Fibroblast of lung (primary cell): ENCODE data around the gene C5AR1. TPM values are rescaled to one million over a fixed set of nuclear protein-coding genes. Genes with fewer than 3 reads are reported as not detected.

Experiments
- DNase-seq, 2 donors: peaks; one replicate each; pipeline versions ENCODE4 v3.0.0 to v3.0.0-alpha.2; 2010; ENCODE audit warnings: low read depth in 2 of 2
- H2AFZ ChIP-seq: 2 replicates; pipeline ENCODE4 v1.5.1; 2012; ENCODE audit warnings: low read length, control low read depth, inconsistent platforms
- H3K27ac ChIP-seq: 2 replicates; pipeline ENCODE4 v1.5.1; 2011; ENCODE audit warnings: low read length, control low read depth; ENCODE audit not compliant: insufficient read depth
- H3K27me3 ChIP-seq: 2 replicates; pipeline ENCODE4 v1.5.1; 2011; ENCODE audit warnings: mild to moderate bottlenecking, low read length; ENCODE audit not compliant: control insufficient read depth, insufficient read depth
- H3K36me3 ChIP-seq: 2 replicates; pipeline ENCODE4 v1.5.1; 2011; ENCODE audit warnings: low read length; ENCODE audit not compliant: control insufficient read depth, insufficient read depth
- H3K4me1 ChIP-seq: 2 replicates; pipeline ENCODE4 v1.5.1; 2011; ENCODE audit warnings: low read length; ENCODE audit not compliant: control insufficient read depth, insufficient read depth; ENCODE audit errors: extremely low read depth
- H3K4me2 ChIP-seq: 2 replicates; pipeline ENCODE4 v1.5.1; 2011; ENCODE audit warnings: low read length, control low read depth; ENCODE audit not compliant: insufficient read depth; ENCODE audit errors: extremely low read depth
- H3K4me3 ChIP-seq, 4 experiments: fragments of 200-600 bp in 1 of 4; sonication (generic) in 1 of 4; replicated peaks in 1 of 4; 2 replicates each; pipeline ENCODE4 v1.5.1; 2011 to 2016; ENCODE audit warnings: low read length in 4 of 4, low read depth in 3 of 4, mild to moderate bottlenecking in 3 of 4, control low read depth in 2 of 4, inconsistent platforms in 1 of 4, mixed read lengths in 1 of 4; ENCODE audit not compliant: insufficient read depth in 1 of 4; ENCODE audit errors: control extremely low read depth in 1 of 4
- H3K79me2 ChIP-seq: 2 replicates; pipeline ENCODE4 v1.5.1; 2012; ENCODE audit warnings: mild to moderate bottlenecking, low read length, inconsistent platforms; ENCODE audit not compliant: control insufficient read depth, insufficient read depth
- H3K9ac ChIP-seq: 2 replicates; pipeline ENCODE4 v1.5.1; 2011; ENCODE audit warnings: mild to moderate bottlenecking, low read length, control low read depth; ENCODE audit not compliant: insufficient read depth
- H3K9me3 ChIP-seq: 2 replicates; pipeline ENCODE4 v1.5.1; 2012; ENCODE audit warnings: low read depth, low read length; ENCODE audit not compliant: control insufficient read depth, insufficient read depth
- H4K20me1 ChIP-seq: 2 replicates; pipeline ENCODE4 v1.5.1; 2011; ENCODE audit warnings: low read length; ENCODE audit not compliant: control insufficient read depth, insufficient read depth; ENCODE audit errors: extremely low read depth
- CTCF ChIP-seq, 2 donors: IDR thresholded peaks in 1 of 2; conservative IDR thresholded peaks in 1 of 2; 1 replicate in 1 of 2; 2 replicates in 1 of 2; pipeline ENCODE4 v1.5.1; 2011 to 2012; ENCODE audit warnings: low read length in 2 of 2, control low read depth in 1 of 2, inconsistent platforms in 1 of 2, low read depth in 1 of 2, mild to moderate bottlenecking in 1 of 2
- EZH2 ChIP-seq: IDR thresholded peaks from 2 replicates; pipeline ENCODE4 v1.5.1; 2012; ENCODE audit warnings: low read length, control low read depth, mild to moderate bottlenecking; ENCODE audit errors: missing control alignments
- polyA plus RNA-seq, 2 donors: library from polyadenylated mRNA; depleted of rRNA in 1 of 2; stranded (reverse) in 1 of 2; unstranded in 1 of 2; fragments of >200 nt; gene quantifications; 2 replicates each; pipeline ENCODE4 v1.2.1, GENCODE V29; 2011 to 2012; ENCODE audit warnings: missing spikeins in 1 of 2
- total RNA-seq: library from RNA; depleted of rRNA; stranded (reverse); fragments of >200 nt; gene quantifications from 2 replicates; pipeline ENCODE4 v1.2.1, GENCODE V29; 2014

C5AR1 gene
- total and polyA plus RNA-seq, 2 donors (not counting 1 experiment from before 2014, with no cell fraction given) = 0.33 to 0.81 TPM

- H3K4me2 ChIP-seq = peak within 1 kb of the TSS; percentile 99
- H2AFZ ChIP-seq = peak within 1 kb of the TSS; percentile 62
- peak; percentile 97 to 99 for DNase-seq
- peaks cover 8% of the 10 kb centered on the region for H3K36me3 ChIP-seq
- H3K27ac ChIP-seq = peak within 1 kb of the TSS; percentile 59
- H4K20me1 ChIP-seq = no peaks in the 10 kb centered on the region
- H3K4me3 ChIP-seq = peak within 1 kb of the TSS; percentile 65 to 86 (median 74)
- H3K4me1 ChIP-seq = peaks cover 3% of the 10 kb centered on the region
- TF ChIP-seq CTCF (conservative IDR thresholded peaks at IDR 0.05 in 1 of 2, IDR thresholded peaks at IDR 0.05 in 1 of 2; ENCODE audit: low read depth in 1 of 2, low read length in 2 of 2) (peak; percentile 93 to 97), EZH2 (no peak)
- peaks cover 11% of the 10 kb centered on the region for H3K79me2 ChIP-seq
- no peaks in the 10 kb centered on the region for H3K9me3 ChIP-seq
- H3K9ac ChIP-seq = peak within 1 kb of the TSS; percentile 57
- no peaks in the 10 kb centered on the region for H3K27me3 ChIP-seq
These were observed 39.4 kb downstream of the C5AR1 start, which contains the start of gene DHX34 for GRCh38 chr19:47348819-47349795. TSS of gene DHX34 (plus strand) at chr19:47349315. CDS start at chr19:47353031, 3,716 bp downstream.

GRCh38 chr19:47350630-47351029 lies 41.0 kb downstream of the C5AR1 start:
- Histone ChIP-seq H3K9ac (no peak overlapping the region), H2AFZ (no peak overlapping the region), H3K4me3 (no peak overlapping the region), H3K79me2 (peaks cover 11% of the 10 kb centered on the region), H3K9me3 (no peaks in the 10 kb centered on the region), H3K27ac (no peak overlapping the region), H3K27me3 (no peaks in the 10 kb centered on the region), H3K4me1 (peaks cover 3% of the 10 kb centered on the region), H4K20me1 (no peaks in the 10 kb centered on the region), H3K4me2 (no peak overlapping the region), H3K36me3 (peaks cover 11% of the 10 kb centered on the region)
- no peak for DNase-seq
- TF ChIP-seq CTCF (conservative IDR thresholded peaks at IDR 0.05 in 1 of 2, IDR thresholded peaks at IDR 0.05 in 1 of 2; ENCODE audit: low read depth in 1 of 2, low read length in 2 of 2) (no peak), EZH2 (no peak)

GRCh38 chr19:47351548-47351947 lies 41.9 kb downstream of the C5AR1 start:
- no peaks in the 10 kb centered on the region for H3K27me3 ChIP-seq

More at GRCh38 chr19:47351548-47351947, 41.9 kb downstream of the C5AR1 start:
- Histone ChIP-seq H3K27ac (no peak overlapping the region), H3K4me1 (peaks cover 3% of the 10 kb centered on the region), H3K4me2 (no peak overlapping the region), H2AFZ (no peak overlapping the region), H3K36me3 (peaks cover 11% of the 10 kb centered on the region), H3K9ac (no peak overlapping the region), H3K79me2 (peaks cover 11% of the 10 kb centered on the region), H3K9me3 (no peaks in the 10 kb centered on the region), H3K4me3 (no peak overlapping the region), H4K20me1 (no peaks in the 10 kb centered on the region)
- TF ChIP-seq EZH2 (no peak), CTCF (conservative IDR thresholded peaks at IDR 0.05 in 1 of 2, IDR thresholded peaks at IDR 0.05 in 1 of 2; ENCODE audit: low read depth in 1 of 2, low read length in 2 of 2) (no peak)
- peak; percentile 33 to 43 for DNase-seq
